GM12872 (cell line): ENCODE measurements around the gene NUPR1.

ENCODE experiments used
- TF ChIP-seq, protein P1 (sequence below): IDR thresholded peaks from 3 replicates; pipeline ENCODE4 v1.5.1; 2011; ENCODE audit warnings: low read depth, mild to moderate bottlenecking, low read length, moderate library complexity; ENCODE audit not compliant: insufficient read depth

Gene NUPR1

GRCh38 chr16:28537964-28538732, 626 bp downstream of the NUPR1 start:
- TF ChIP-seq, protein P1, sequence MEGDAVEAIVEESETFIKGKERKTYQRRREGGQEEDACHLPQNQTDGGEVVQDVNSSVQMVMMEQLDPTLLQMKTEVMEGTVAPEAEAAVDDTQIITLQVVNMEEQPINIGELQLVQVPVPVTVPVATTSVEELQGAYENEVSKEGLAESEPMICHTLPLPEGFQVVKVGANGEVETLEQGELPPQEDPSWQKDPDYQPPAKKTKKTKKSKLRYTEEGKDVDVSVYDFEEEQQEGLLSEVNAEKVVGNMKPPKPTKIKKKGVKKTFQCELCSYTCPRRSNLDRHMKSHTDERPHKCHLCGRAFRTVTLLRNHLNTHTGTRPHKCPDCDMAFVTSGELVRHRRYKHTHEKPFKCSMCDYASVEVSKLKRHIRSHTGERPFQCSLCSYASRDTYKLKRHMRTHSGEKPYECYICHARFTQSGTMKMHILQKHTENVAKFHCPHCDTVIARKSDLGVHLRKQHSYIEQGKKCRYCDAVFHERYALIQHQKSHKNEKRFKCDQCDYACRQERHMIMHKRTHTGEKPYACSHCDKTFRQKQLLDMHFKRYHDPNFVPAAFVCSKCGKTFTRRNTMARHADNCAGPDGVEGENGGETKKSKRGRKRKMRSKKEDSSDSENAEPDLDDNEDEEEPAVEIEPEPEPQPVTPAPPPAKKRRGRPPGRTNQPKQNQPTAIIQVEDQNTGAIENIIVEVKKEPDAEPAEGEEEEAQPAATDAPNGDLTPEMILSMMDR, result no peak

DNA sequence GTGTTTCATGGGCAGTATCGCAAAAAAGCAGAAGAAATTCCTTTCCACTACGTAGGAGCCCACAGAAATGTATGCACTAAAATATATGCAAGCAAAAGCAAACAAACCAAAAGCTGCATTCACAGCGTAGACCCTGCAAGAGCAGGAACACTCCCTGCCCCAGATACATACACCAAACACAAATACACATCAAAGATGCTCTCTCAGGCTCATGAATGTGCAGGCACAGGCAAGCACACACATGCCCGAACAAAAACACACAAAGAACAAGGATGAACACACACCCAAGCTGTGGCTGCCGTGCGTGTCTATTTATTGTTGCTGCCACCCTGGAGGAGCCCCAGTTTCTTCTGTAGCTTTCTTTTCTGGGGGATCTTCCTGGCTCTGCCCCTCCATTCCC, 1.7 kb downstream of the NUPR1 start:
- TF ChIP-seq, protein P1, result no peak

DNA sequence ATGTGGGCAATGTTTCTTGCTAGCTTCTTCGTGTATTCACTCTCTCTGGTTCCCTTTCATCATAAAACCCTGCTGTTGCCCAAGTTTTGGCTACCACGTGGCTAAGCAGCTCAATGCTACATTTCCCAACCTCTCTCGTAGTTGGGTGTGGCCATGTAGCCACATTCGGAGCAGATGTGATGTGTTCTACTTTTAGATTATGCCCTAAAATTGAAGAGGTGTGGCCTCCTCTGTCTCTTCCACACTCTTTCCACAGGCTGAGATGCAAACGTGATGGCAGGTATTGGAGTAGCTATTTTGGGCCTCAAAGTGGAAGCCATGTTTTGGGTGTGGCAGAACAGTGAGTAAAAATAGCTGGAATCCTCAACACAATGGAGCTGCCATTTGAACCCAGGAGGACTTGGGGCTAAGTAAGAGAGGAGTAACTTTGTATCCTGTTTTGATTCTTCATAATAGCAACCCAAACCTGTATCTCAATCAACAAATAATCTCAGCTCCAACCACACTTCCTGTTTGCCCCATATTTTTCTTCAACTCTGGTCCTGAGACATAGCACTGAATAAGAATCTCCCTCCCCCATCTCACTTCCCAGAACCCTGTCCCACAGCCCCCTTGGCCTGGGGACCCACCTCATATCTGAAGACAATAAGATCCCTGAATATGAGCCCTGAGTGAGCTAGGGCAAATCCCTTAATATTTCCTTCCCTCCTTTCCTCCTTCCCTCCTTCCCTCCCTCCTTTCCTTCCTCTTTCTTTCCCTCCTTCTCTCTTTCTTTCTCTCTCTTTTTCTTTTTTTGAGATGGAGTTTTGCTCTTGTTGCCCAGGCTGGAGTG, 4.0 kb downstream of the NUPR1 start:
- TF ChIP-seq, protein P1, result no peak

GRCh38 chr16:28532940-28533647, 5.7 kb downstream of the NUPR1 start:
- TF ChIP-seq, protein P1, result no peak

DNA sequence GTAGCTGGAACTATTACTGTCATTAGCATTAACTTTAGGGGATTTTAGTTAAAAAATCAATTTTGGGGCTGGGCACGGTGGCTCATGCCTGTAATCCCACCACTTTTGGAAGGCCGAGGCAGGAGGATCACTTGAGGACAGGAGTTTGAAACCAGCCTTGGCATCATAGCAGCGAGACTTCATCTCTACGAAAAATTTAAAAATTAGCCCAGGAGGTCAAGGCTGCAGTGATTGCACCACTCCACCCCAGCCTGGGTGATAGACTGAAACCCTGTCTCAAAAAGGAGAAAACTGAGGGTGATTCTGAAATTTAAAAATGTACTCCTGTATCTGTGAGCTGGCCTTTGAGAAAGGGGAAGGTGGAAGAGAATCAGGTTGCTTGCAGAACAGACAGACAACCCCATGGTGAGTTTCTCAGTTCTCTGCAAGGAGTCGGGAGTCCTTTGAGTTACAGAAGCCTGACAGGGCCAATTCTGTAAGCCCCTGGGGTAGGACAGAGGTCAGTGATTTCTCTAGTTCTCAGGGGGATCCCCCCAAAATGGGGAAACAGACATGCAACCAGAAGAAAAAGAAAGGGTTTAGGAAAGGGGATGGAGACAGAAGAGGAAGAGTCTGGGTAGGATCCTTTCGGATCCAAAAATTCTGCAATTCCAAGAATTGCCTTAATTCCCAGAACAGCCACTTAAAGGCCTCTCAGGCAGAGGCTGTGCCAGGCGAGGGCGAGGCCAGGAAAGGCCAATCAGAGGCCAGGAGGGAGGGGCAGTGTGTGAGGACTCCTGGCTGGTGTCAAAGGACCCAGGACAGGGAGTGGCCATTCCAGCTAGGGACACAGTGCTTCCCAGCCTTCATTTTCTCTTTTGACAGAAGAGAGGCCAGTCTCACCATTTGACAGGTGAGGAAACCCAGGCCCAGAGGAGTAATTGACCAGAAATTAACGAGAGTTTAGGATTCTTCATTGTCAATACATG, 6.7 kb downstream of the NUPR1 start:
- TF ChIP-seq, protein P1, result no peak

GRCh38 chr16:28529124-28529523, 9.7 kb downstream of the NUPR1 start:
- TF ChIP-seq, protein P1, result no peak
